Forelimb muscle (tissue), 1 donor: ENCODE data around the gene NUDT7. TPM values are rescaled to one million over a fixed set of nuclear protein-coding genes. Genes with fewer than 3 reads are reported as not detected.

Experiments
- DNase-seq: peaks from one replicate; pipeline ENCODE4 v3.0.0-alpha.2; 2013; ENCODE audit warnings: low read depth
- polyA plus RNA-seq: library from polyadenylated mRNA; unstranded; fragments of 120-200 nt; gene quantifications from one replicate; pipeline ENCODE4 v1.2.1, GENCODE V29; 2013; ENCODE audit not compliant: insufficient read length

Gene NUDT7
- 7.5 TPM for polyA plus RNA-seq

GRCh38 chr16:77722309-77723107 lies at the start of gene NUDT7:
TSS of gene NUDT7 (plus strand) at chr16:77722514. CDS start at chr16:77722583, 69 bp downstream.
- peak; percentile 90 for DNase-seq

GRCh38 chr16:77674888-77675287 lies 47.4 kb upstream of the NUDT7 start:
- DNase-seq = no peak

- no peak for DNase-seq
Measured at GRCh38 chr16:77675464-77676324, 46.6 kb upstream of the NUDT7 start.

- no peak for DNase-seq
Measured at GRCh38 chr16:77677129-77677528, 45.2 kb upstream of the NUDT7 start.

GRCh38 chr16:77679391-77679790 lies 42.9 kb upstream of the NUDT7 start:
- DNase-seq = no peak

GRCh38 chr16:77679901-77680300 lies 42.4 kb upstream of the NUDT7 start:
- DNase-seq = no peak

- no peak for DNase-seq
Measured at GRCh38 chr16:77680496-77680895, 41.8 kb upstream of the NUDT7 start.

GRCh38 chr16:77682586-77682985 lies 39.7 kb upstream of the NUDT7 start:
- no peak for DNase-seq

- DNase-seq = no peak
Measured at GRCh38 chr16:77683397-77684180, 38.7 kb upstream of the NUDT7 start.

GRCh38 chr16:77684181-77684526 lies 38.2 kb upstream of the NUDT7 start:
- DNase-seq = no peak

- no peak for DNase-seq
Measured at GRCh38 chr16:77686385-77686784, 35.9 kb upstream of the NUDT7 start.

GRCh38 chr16:77689971-77690370 lies 32.3 kb upstream of the NUDT7 start:
- no peak for DNase-seq

- DNase-seq = no peak
Measured at GRCh38 chr16:77690416-77690815, 31.9 kb upstream of the NUDT7 start.

- DNase-seq = no peak
Measured at GRCh38 chr16:77692612-77693011, 29.7 kb upstream of the NUDT7 start.

GRCh38 chr16:77696149-77696548 lies 26.2 kb upstream of the NUDT7 start:
- no peak for DNase-seq

- DNase-seq = no peak
Measured at GRCh38 chr16:77700846-77701245, 21.5 kb upstream of the NUDT7 start.

- no peak for DNase-seq
Measured at GRCh38 chr16:77705351-77705750, 17.0 kb upstream of the NUDT7 start.

GRCh38 chr16:77711179-77711578 lies 11.1 kb upstream of the NUDT7 start:
- no peak for DNase-seq

- DNase-seq = no peak
Measured at GRCh38 chr16:77711775-77712174, 10.5 kb upstream of the NUDT7 start.

GRCh38 chr16:77715145-77715544 lies 7.2 kb upstream of the NUDT7 start:
- DNase-seq = no peak

- DNase-seq = no peak
Measured at GRCh38 chr16:77721752-77722308, 484 bp upstream of the NUDT7 start.

GRCh38 chr16:77723108-77723514 lies 797 bp downstream of the NUDT7 start:
- DNase-seq = no peak
